Measurements from ENCODE around the gene SETD5.

Gene SETD5

DNA sequence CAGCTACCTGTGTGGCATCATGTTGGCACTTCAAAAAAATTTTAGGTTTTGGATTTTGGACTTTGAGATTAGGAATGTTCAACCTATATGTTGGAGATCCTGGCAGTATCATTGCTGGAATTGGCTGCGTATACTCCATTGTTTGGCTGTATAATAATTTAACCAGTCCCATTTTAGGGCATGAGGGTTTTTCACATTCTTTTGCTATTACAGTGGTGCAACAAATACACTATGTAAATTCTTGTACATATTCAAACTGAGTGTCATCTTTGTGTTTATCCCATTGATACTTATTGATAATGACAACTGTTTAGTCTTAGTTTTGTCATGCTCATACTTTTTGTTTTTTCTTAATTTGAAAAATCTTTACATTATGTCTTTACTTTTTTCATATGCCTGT, 27.9 kb upstream of the SETD5 start:
- ATAC-seq, result no peak
- TF ChIP-seq CSRNP3 (CRISPR knock-in tag; IDR thresholded peaks at IDR 0.05), result no peak
- no peak for TF ChIP-seq RARB (CRISPR knock-in tag; IDR thresholded peaks at IDR 0.05)
- TF ChIP-seq ZNF8 (CRISPR knock-in tag; IDR thresholded peaks at IDR 0.05), result no peak

GRCh38 chr3:9373465-9373864, 23.9 kb upstream of the SETD5 start:
- ATAC-seq, result no peak
- no peak for TF ChIP-seq TOX (CRISPR knock-in tag; IDR thresholded peaks at IDR 0.05; ENCODE audit: borderline replicate concordance)
- no peak for TF ChIP-seq CREB5 (CRISPR knock-in tag; IDR thresholded peaks at IDR 0.05; ENCODE audit: low read depth)
- no peak for TF ChIP-seq ZFP30 (CRISPR knock-in tag; IDR thresholded peaks at IDR 0.05)
- TF ChIP-seq ZFP3 (CRISPR knock-in tag; IDR thresholded peaks at IDR 0.05), result no peak
- no peak for TF ChIP-seq TCF4 (CRISPR knock-in tag; IDR thresholded peaks at IDR 0.05; ENCODE audit: borderline replicate concordance)
- no peak for TF ChIP-seq OSR1 (CRISPR knock-in tag; IDR thresholded peaks at IDR 0.05)
- TF ChIP-seq BACH2 (CRISPR knock-in tag; IDR thresholded peaks at IDR 0.05; ENCODE audit: borderline replicate concordance), result no peak
- TF ChIP-seq ZC3H10 (CRISPR knock-in tag; IDR thresholded peaks at IDR 0.05), result no peak
- TF ChIP-seq RARB (CRISPR knock-in tag; IDR thresholded peaks at IDR 0.05), result no peak

DNA sequence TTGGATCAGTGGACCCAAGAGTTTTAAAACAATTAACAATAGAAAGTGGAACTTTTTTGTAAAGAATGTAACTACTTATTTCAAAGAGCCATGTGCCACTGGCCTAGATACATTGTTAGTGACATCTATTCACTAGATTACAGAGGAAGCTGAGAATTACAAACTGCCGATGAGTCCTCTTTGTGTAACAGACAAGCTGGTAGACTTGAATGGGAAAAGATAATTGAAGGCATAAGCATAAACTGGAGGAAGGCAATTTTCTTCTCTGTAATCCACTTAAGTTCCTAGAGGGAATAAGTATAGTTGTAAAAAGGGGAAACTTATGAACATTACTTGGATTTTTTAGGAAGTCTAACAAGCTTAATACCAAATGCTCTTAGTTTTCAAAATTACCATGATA, 19.4 kb upstream of the SETD5 start:
- TF ChIP-seq ZFP30 (CRISPR knock-in tag; IDR thresholded peaks at IDR 0.05) (no peak), ZNF70 (CRISPR knock-in tag; IDR thresholded peaks at IDR 0.05) (no peak), ARNTL (CRISPR knock-in tag; IDR thresholded peaks at IDR 0.05; ENCODE audit: borderline replicate concordance, low read depth) (no peak), GLIS3 (CRISPR knock-in tag; IDR thresholded peaks at IDR 0.05) (no peak), CSRNP3 (CRISPR knock-in tag; IDR thresholded peaks at IDR 0.05) (no peak), PATZ1 (CRISPR knock-in tag; IDR thresholded peaks at IDR 0.05; ENCODE audit: borderline replicate concordance) (no peak), CSDC2 (CRISPR knock-in tag; IDR thresholded peaks at IDR 0.05) (no peak), OSR1 (CRISPR knock-in tag; IDR thresholded peaks at IDR 0.05) (no peak), ZC3H10 (CRISPR knock-in tag; IDR thresholded peaks at IDR 0.05) (no peak), ZFP3 (CRISPR knock-in tag; IDR thresholded peaks at IDR 0.05) (no peak), TOX (CRISPR knock-in tag; IDR thresholded peaks at IDR 0.05; ENCODE audit: borderline replicate concordance) (no peak), ESRRG (CRISPR knock-in tag; IDR thresholded peaks at IDR 0.05) (no peak)
- TF ChIP-seq, protein P1, sequence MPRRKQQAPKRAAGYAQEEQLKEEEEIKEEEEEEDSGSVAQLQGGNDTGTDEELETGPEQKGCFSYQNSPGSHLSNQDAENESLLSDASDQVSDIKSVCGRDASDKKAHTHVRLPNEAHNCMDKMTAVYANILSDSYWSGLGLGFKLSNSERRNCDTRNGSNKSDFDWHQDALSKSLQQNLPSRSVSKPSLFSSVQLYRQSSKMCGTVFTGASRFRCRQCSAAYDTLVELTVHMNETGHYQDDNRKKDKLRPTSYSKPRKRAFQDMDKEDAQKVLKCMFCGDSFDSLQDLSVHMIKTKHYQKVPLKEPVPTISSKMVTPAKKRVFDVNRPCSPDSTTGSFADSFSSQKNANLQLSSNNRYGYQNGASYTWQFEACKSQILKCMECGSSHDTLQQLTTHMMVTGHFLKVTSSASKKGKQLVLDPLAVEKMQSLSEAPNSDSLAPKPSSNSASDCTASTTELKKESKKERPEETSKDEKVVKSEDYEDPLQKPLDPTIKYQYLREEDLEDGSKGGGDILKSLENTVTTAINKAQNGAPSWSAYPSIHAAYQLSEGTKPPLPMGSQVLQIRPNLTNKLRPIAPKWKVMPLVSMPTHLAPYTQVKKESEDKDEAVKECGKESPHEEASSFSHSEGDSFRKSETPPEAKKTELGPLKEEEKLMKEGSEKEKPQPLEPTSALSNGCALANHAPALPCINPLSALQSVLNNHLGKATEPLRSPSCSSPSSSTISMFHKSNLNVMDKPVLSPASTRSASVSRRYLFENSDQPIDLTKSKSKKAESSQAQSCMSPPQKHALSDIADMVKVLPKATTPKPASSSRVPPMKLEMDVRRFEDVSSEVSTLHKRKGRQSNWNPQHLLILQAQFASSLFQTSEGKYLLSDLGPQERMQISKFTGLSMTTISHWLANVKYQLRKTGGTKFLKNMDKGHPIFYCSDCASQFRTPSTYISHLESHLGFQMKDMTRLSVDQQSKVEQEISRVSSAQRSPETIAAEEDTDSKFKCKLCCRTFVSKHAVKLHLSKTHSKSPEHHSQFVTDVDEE (CRISPR knock-in tag; IDR thresholded peaks at IDR 0.05), result no peak
- TF ChIP-seq, protein P2, sequence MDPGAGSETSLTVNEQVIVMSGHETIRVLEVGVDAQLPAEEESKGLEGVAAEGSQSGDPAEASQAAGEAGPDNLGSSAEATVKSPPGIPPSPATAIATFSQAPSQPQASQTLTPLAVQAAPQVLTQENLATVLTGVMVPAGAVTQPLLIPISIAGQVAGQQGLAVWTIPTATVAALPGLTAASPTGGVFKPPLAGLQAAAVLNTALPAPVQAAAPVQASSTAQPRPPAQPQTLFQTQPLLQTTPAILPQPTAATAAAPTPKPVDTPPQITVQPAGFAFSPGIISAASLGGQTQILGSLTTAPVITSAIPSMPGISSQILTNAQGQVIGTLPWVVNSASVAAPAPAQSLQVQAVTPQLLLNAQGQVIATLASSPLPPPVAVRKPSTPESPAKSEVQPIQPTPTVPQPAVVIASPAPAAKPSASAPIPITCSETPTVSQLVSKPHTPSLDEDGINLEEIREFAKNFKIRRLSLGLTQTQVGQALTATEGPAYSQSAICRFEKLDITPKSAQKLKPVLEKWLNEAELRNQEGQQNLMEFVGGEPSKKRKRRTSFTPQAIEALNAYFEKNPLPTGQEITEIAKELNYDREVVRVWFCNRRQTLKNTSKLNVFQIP (CRISPR knock-in tag; IDR thresholded peaks at IDR 0.05; ENCODE audit: borderline replicate concordance, low read depth), result no peak
- ATAC-seq, result no peak
